Liver (tissue), 3 donors: ENCODE data around the gene EGFLAM.

Experiments used
- FOXA1 ChIP-seq: IDR thresholded peaks from 2 replicates; pipeline ENCODE4 v1.6.1; 2016; ENCODE audit warnings: antibody characterized with exemption
- JUND ChIP-seq, 2 donors: IDR thresholded peaks; 2 replicates each; pipeline ENCODE4 v1.6.1; 2016; ENCODE audit warnings: antibody characterized with exemption in 2 of 2
- RAD21 ChIP-seq, 2 donors: IDR thresholded peaks; 2 replicates each; pipeline ENCODE4 v1.6.1; 2016; ENCODE audit warnings: antibody characterized with exemption in 2 of 2, mild to moderate bottlenecking in 2 of 2
- SP1 ChIP-seq: IDR thresholded peaks from 2 replicates; pipeline ENCODE4 v1.6.1; 2018; ENCODE audit warnings: antibody characterized with exemption, mild to moderate bottlenecking
- TF ChIP-seq, protein P1 (sequence below): fragments of 150-350 bp; IDR thresholded peaks from 2 replicates; pipeline ENCODE4 v1.5.1; 2017; ENCODE audit warnings: improper control_type of control experiment, low read depth, low read length; ENCODE audit not compliant: missing input control
- donor health status: healthy.
- donor health status: healthy.

DNA sequence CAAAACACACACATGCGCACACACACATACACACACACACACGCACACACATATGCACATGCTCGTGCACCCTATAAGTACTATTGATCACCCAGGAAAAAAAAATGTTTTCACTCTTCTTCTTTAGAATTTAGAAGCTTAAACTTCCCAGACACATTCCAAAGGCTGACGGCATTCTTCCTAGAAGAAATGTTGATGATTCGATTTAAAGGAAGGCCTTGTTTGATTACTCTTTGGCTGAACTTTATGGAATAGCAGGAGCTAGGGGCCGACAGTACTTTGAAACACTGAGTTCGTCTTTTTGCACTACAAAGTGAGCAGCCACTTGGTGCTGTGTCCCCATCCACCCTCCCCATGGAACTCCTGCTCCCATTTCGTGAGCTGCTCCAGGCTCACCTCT is 113.2 kb downstream of the EGFLAM start:
- TF ChIP-seq, protein P1, sequence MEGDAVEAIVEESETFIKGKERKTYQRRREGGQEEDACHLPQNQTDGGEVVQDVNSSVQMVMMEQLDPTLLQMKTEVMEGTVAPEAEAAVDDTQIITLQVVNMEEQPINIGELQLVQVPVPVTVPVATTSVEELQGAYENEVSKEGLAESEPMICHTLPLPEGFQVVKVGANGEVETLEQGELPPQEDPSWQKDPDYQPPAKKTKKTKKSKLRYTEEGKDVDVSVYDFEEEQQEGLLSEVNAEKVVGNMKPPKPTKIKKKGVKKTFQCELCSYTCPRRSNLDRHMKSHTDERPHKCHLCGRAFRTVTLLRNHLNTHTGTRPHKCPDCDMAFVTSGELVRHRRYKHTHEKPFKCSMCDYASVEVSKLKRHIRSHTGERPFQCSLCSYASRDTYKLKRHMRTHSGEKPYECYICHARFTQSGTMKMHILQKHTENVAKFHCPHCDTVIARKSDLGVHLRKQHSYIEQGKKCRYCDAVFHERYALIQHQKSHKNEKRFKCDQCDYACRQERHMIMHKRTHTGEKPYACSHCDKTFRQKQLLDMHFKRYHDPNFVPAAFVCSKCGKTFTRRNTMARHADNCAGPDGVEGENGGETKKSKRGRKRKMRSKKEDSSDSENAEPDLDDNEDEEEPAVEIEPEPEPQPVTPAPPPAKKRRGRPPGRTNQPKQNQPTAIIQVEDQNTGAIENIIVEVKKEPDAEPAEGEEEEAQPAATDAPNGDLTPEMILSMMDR: no peak
- no peak for TF ChIP-seq FOXA1
- TF ChIP-seq JUND (IDR thresholded peaks at IDR 0.05): no peak
- TF ChIP-seq RAD21 (IDR thresholded peaks at IDR 0.05): no peak
- TF ChIP-seq SP1: no peak
